Adrenal gland (tissue), 5 donors: ENCODE results near the gene GATA3.

Source experiments
- CTCF ChIP-seq, 6 experiments: fragments of 450-650 bp in 4 of 6; fragments of 200-600 bp in 2 of 6; sonication (generic) in 1 of 6; IDR thresholded peaks; 1 replicate in 5 of 6; 2 replicates in 1 of 6; pipeline versions ENCODE4 v1.5.1 to v1.8.0; 2016 to 2021; ENCODE audit warnings: antibody characterized with exemption in 6 of 6, mild to moderate bottlenecking in 2 of 6, moderate library complexity in 1 of 6
- POLR2A ChIP-seq, 2 donors: fragments of 450-650 bp; IDR thresholded peaks; one replicate each; pipeline ENCODE4 v1.6.1; 2017; ENCODE audit warnings: antibody characterized with exemption in 2 of 2, mild to moderate bottlenecking in 2 of 2, moderate library complexity in 1 of 2
- donor health status: DM: no; HTN: no; CAD: no.

GRCh38 chr10:8095959-8096358 lies 41.5 kb downstream of the GATA3 start:
- TF ChIP-seq CTCF (IDR thresholded peaks at IDR 0.05) (no peak), POLR2A (IDR thresholded peaks at IDR 0.05) (no peak)
